AG09319 (cell line): Measurements from ENCODE around the gene C2.

ENCODE experiments used
- DNase-seq: peaks from one replicate; pipeline ENCODE4 v3.0.0-alpha.2; 2010; ENCODE audit warnings: low read depth; ENCODE audit errors: extremely low read depth
- TF ChIP-seq, protein P1 (sequence below): IDR thresholded peaks from 2 replicates; pipeline ENCODE4 v1.5.1; 2011; ENCODE audit warnings: low read depth, mild to moderate bottlenecking, inconsistent platforms, low read length, moderate library complexity

The C2 gene

DNA sequence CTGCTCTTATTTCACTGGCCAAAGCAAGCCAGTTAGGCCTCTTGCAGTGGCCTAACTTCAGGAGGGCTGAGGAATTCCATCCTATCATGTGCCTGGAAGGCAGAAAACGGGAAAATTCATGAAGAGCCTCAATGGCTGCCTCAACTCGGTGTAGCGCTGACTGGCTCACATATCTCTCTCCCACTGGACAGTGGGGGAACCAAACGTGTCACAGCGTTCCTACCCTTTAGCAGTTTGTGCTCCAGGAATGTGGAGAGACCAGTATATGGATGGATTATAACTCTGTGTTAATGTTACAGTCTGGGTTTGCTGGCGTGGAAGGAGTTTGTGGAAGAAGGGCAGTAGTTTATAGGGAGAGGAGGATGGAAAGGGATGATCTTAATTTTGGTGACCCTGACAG is 11.8 kb upstream of the C2 start:
- no peak for DNase-seq
- TF ChIP-seq, protein P1, sequence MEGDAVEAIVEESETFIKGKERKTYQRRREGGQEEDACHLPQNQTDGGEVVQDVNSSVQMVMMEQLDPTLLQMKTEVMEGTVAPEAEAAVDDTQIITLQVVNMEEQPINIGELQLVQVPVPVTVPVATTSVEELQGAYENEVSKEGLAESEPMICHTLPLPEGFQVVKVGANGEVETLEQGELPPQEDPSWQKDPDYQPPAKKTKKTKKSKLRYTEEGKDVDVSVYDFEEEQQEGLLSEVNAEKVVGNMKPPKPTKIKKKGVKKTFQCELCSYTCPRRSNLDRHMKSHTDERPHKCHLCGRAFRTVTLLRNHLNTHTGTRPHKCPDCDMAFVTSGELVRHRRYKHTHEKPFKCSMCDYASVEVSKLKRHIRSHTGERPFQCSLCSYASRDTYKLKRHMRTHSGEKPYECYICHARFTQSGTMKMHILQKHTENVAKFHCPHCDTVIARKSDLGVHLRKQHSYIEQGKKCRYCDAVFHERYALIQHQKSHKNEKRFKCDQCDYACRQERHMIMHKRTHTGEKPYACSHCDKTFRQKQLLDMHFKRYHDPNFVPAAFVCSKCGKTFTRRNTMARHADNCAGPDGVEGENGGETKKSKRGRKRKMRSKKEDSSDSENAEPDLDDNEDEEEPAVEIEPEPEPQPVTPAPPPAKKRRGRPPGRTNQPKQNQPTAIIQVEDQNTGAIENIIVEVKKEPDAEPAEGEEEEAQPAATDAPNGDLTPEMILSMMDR, result no peak

DNA sequence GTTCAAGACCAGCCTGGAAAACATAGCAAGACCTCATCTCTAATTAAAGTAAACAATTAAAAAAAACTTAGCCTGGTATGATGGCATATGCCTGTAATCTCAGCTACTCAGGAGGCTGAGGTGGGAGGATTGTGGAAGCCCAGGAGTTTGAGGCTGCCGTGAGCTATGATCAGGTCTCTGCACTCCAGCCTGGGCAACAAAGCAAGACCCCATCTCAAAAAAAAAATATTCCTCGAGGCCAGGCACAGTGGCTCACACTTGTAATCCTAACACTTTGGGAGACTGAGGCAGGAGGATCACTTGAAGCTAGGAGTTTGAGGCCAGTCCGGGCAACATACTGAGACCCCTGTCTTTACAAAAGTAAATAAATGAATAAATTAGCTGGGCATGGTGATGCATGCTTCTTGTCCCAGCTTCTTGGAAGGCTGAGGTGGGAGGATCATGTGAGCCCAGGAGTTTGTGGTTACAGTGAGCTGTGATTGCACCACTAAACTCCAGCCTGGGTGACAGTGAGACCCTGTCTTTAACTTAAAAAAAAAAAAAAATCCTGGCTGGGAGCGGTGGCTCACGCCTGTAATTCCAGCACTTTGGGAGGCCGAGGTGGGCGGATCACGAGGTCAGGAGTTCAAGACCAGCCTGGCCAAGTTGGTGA is 9.3 kb upstream of the C2 start:
- TF ChIP-seq, protein P1, result no peak
- no peak for DNase-seq

DNA sequence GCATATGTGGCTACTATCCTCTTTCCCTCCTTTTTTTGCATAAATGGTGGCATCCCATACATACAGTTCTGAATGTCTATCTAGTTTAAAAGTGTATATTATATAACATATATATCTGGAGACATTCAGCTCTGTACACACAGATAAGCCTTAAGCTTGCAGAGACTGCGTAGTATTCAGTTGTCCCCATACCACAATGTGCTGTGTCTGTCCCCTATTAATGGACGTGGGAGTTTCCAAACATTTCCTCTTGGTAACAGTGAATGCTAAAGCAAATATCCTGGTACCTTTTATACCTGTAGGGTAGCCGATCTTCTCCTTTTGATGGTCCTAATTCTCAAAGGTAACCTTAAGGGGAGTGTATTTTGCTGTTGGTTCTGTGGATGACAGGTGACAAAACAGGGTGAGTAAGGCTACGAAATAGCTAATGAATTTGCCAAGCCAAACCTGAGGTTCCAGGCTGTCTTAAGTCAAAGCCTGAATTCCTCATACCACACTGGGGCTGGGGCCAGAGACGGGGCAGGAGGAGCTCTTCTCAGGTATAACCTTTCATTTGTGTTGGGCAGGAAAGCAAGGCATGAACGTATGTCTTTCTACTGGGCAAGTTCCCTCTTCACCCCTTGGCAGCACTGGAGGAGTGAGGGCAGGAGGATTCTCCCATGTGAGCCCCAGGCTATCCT is 7.8 kb upstream of the C2 start:
- TF ChIP-seq, protein P1, result no peak

DNA sequence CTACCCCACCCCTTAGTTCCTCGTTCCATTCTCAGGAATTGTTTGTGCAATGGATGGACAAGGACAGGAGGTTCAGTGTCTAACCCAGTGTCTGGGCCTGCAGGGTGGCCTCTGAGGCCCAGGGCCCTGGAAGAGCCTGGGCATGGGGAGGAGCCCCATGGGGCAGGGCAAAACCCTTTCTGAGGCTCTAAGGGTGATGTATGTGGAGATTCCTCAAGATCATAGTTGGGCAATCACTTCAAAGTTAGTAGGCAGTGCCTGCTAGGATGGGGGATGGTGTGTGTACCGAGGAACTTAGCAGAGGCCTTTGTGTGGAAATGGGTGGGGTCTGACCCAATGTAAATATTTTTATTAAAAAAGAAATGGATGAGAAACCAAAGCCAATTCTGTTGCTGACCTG is 6.7 kb upstream of the C2 start:
- TF ChIP-seq, protein P1, result no peak
- no peak for DNase-seq

More for the DNA sequence above, 7.8 kb upstream of the C2 start:
- DNase-seq, result no peak

DNA sequence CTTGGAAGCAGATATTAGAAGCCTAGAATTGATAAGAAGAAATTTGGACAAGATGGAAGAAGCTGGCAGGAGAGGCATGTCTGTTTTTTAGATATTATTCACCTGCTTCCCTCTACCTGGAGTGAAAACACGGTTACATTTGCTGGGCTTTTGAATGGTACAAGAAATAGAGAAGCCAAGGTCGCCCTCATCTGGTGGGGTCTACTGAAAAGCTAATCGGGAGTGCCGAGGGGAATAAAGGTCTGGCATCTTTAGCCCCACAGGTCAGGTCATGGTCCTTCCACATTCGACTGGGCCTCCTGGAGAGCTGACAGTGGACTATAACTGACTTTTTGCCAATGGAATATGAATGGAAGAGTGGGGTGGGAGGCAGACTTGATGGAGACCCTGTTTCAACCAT is 4.6 kb upstream of the C2 start:
- TF ChIP-seq, protein P1, result peak; percentile 4
- no peak for DNase-seq

- DNase-seq, result no peak
- TF ChIP-seq, protein P1, result no peak
Observed at GRCh38 chr6:31927863-31928671, 550 bp downstream of the C2 start.

DNA sequence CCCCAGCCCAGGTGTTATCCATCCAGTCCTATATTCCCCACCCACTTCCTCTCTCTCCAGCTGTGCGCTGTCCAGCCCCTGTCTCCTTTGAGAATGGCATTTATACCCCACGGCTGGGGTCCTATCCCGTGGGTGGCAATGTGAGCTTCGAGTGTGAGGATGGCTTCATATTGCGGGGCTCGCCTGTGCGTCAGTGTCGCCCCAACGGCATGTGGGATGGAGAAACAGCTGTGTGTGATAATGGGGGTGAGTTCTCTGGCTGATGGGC is 1.1 kb downstream of the C2 start:
- TF ChIP-seq, protein P1, result no peak

More for the DNA sequence above, 1.1 kb downstream of the C2 start:
- DNase-seq, result no peak
